Measurements from ENCODE around the gene KLHL29. TPM values are rescaled to one million over a fixed set of nuclear protein-coding genes. Genes with fewer than 3 reads are reported as not detected.
"Not testable (repeated sequence)": the region's sequence is repeated elsewhere in the genome, so short reads cannot be mapped to it uniquely, and the experiment has no call there.

Gene KLHL29
- polyA plus RNA-seq (2012; ENCODE audit: insufficient read depth, insufficient read length, low read depth) = 5.9 TPM

- H3K4me3 ChIP-seq (ENCODE audit: low read depth, low read length) = peak within 1 kb of the TSS; percentile 91
- peaks cover 9% of the 10 kb centered on the region for H3K4me1 ChIP-seq
- H3K27me3 ChIP-seq = no peaks in the 10 kb centered on the region; the same call in 1 of the 2 replicates
- no peaks in the 10 kb centered on the region for H3K9me3 ChIP-seq
- peaks cover 2% of the 10 kb centered on the region; the same call in 1 of the 2 replicates for H3K36me3 ChIP-seq
- peak; percentile 91 for DNase-seq
- no peak for TF ChIP-seq CTCF (IDR thresholded peaks at IDR 0.05; ENCODE audit: low read depth, low read length)
These were observed at the start of gene KLHL29 for GRCh38 chr2:23384551-23385343. Gene KLHL29, plus strand, starts transcription at chr2:23385179. Its CDS starts 177,018 bp downstream, at chr2:23562197.

DNA sequence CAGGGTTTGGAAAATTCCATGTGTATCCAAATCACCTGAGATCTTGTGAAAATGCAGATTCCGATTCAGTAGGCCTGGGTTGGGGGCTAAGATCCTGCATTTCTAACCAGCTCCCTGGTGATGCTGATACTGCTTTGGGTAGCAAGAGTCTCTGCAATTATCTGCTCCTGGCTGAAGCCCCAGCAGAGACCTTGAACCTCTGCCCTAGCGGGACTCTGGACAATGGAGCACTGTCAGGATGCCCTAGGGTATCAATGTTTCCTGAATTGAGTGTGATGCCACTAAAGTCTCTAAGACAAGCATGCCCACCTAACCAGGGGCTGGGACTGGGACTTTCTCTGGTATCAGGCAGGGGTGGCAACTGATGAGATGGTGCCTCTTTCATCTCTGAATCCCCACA, 49.4 kb upstream of the KLHL29 start:
- H3K27me3 ChIP-seq = no peaks in the 10 kb centered on the region
- DNase-seq = no peak
- TF ChIP-seq CTCF (IDR thresholded peaks at IDR 0.05; ENCODE audit: low read depth, low read length) = no peak
- H3K9me3 ChIP-seq = no peaks in the 10 kb centered on the region
- H3K36me3 ChIP-seq = no peaks in the 10 kb centered on the region
- H3K4me3 ChIP-seq (ENCODE audit: low read depth, low read length) = no peak overlapping the region
- H3K4me1 ChIP-seq = peaks cover 3% of the 10 kb centered on the region; the same call in 1 of the 2 replicates

DNA sequence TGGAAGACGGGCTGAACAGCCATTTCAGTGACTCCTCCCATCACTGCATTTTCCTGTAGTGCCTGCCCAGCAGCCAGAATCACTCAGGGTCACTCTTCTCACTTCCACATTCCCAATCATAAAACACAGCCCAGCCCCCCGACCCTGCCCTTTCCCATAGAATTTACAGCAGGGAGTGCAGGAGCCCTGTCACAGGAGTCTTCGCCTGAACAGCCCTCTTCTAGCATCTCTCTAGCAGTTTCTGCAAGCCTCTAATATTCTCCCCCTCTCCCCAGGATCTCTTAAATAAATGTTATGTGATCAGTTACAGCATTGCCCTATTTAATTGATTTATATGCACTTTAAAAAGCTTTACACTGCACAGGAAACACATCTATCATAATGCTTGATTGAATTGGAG, 42.9 kb upstream of the KLHL29 start:
- TF ChIP-seq CTCF (IDR thresholded peaks at IDR 0.05; ENCODE audit: low read depth, low read length) = no peak
- Histone ChIP-seq H3K27me3 (no peaks in the 10 kb centered on the region), H3K4me3 (ENCODE audit: low read depth, low read length) (no peak overlapping the region), H3K4me1 (peaks cover 4% of the 10 kb centered on the region; the same call in 1 of the 2 replicates), H3K9me3 (no peaks in the 10 kb centered on the region), H3K36me3 (no peaks in the 10 kb centered on the region)
- no peak for DNase-seq

GRCh38 chr2:23346029-23346428, 39.0 kb upstream of the KLHL29 start:
- no peak for TF ChIP-seq CTCF (IDR thresholded peaks at IDR 0.05; ENCODE audit: low read depth, low read length)
- Histone ChIP-seq H3K4me3 (ENCODE audit: low read depth, low read length) (no peak overlapping the region), H3K27me3 (no peaks in the 10 kb centered on the region), H3K9me3 (no peaks in the 10 kb centered on the region), H3K4me1 (peaks cover 5% of the 10 kb centered on the region), H3K36me3 (no peaks in the 10 kb centered on the region)
- no peak for DNase-seq

DNA sequence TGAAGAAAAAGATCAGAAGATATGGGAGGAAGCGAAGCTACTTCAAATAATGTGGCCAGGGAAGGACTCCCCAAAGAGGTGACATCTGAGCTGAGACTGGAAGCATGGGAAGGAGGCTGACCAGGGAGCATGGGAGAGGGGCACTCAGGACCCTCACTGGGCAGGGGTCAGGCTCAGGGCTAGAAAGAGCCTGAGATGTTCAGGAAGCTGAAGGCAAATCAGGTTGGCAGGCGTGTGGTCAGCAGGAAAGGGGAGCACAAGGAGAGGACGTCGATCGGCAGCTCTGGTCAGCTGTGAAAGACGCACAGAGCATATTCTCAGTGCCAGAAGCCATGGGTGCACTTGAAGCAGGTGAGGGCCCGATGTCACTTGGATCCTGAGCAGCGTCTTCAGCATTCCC, 38.2 kb upstream of the KLHL29 start:
- no peak overlapping the region for H3K4me3 ChIP-seq (ENCODE audit: low read depth, low read length)
- peaks cover 9% of the 10 kb centered on the region for H3K4me1 ChIP-seq
- TF ChIP-seq CTCF (IDR thresholded peaks at IDR 0.05; ENCODE audit: low read depth, low read length) = no peak
- H3K27me3 ChIP-seq = no peaks in the 10 kb centered on the region
- no peaks in the 10 kb centered on the region for H3K36me3 ChIP-seq
- H3K9me3 ChIP-seq = no peaks in the 10 kb centered on the region
- no peak for DNase-seq

DNA sequence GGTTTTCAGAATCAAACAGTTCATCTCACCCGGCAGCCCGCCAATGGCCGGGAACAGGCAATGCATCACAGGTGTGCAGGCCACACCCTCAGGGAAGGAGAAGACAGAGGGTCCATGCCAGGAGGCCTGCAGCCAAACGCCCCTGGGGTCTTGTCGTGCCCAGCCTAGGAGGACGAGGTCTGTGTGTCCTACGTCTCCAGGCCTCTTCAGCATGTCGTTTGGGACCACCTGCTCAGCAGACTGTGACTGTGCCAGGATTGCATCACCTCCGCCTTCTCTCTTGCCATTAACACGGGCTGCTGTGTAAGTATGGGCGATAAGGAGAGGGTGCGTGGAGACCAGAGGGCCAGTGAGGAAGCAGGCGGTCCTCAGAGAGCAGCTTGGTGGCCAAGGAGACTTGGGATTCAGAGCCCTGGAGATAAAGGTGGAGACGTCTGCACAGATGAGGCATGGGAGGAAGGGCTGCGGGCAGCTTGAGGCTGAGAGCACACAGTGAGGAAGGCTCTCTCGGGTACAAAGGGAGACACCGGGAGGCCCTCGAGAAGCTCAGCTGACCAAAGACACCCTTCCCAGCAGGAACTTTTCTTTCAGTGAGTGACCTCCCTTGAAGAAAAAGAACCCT, 37.4 kb upstream of the KLHL29 start:
- TF ChIP-seq CTCF (IDR thresholded peaks at IDR 0.05; ENCODE audit: low read depth, low read length) = no peak
- DNase-seq = no peak
- Histone ChIP-seq H3K4me3 (ENCODE audit: low read depth, low read length) (no peak overlapping the region), H3K36me3 (no peaks in the 10 kb centered on the region), H3K9me3 (no peaks in the 10 kb centered on the region), H3K4me1 (peaks cover 14% of the 10 kb centered on the region), H3K27me3 (no peaks in the 10 kb centered on the region)

- DNase-seq; H3K9me3 ChIP-seq; H3K27me3 ChIP-seq; H3K36me3 ChIP-seq; H3K4me3 ChIP-seq (ENCODE audit: low read depth, low read length): not testable (repeated sequence)
- H3K4me1 ChIP-seq = peaks cover 14% of the 10 kb centered on the region
These were observed 36.9 kb upstream of the KLHL29 start for GRCh38 chr2:23348093-23348481.
